CD4-positive, alpha-beta T cell treated with Interleukin-6 for 4 hours (primary cell): ENCODE results near the gene LSM14B.
"Not testable (repeated sequence)": the region's sequence is repeated elsewhere in the genome, so short reads cannot be mapped to it uniquely, and the experiment has no call there.

ENCODE experiments used
- DNase-seq: peaks from one replicate; pipeline ENCODE4 v3.0.0-alpha.2; 2020; ENCODE audit warnings: mixed read lengths

Gene LSM14B

DNA sequence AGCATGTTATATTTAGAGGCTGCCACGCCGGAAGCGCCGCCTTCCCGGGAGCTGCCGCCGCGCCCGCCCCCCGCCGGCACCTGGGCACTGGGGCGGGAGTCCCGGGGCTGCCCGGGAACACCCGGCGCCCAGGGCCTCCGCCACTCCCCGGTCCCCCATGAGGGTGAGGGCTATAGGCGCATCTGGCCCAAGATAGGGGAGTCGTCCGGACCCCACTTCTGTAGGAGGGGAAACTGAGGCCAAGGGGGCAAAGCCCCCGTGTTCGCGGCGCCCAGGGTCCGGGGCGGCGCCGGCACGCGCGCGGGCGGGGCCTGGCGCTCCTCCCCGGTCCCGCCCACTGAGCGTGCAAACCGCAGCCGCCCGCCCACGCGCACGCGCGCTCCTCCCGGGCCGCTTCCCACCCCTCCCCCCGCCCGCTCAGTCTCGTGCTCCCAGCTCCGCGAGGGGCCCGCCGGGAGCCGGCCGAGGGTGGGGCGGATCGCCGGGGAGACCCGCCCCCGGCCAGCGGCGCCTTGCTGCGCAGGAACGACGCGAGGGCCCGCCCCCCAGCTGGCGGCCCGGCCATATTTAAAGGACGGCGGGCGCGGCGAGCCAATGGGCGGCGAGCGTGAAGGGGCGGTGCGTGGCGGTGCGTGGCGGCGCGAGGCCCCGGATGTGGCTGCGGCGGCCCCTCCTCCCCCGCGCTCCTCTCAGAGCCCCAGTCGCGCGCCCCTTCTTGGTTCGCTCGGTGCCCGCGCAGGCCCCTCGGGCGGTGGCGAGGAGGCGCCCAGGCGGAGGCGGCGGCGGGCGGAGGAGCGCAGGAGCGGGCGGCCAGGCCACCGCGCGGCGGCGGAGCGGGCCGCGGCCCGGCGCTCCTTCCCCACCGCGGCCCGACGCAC lies at the start of gene LSM14B:
LSM14B (plus strand) TSS at position 700 of the 878 bp plus-strand sequence. CDS start 192 bp downstream, outside the sequence.
- DNase-seq = peak; percentile 97

- DNase-seq = no peak
Measured at GRCh38 chr20:62073323-62073722, 49.0 kb upstream of the LSM14B start.

GRCh38 chr20:62079166-62079565 lies 43.1 kb upstream of the LSM14B start:
- no peak for DNase-seq

GRCh38 chr20:62080249-62080990 lies 41.9 kb upstream of the LSM14B start:
- DNase-seq = no peak

DNA sequence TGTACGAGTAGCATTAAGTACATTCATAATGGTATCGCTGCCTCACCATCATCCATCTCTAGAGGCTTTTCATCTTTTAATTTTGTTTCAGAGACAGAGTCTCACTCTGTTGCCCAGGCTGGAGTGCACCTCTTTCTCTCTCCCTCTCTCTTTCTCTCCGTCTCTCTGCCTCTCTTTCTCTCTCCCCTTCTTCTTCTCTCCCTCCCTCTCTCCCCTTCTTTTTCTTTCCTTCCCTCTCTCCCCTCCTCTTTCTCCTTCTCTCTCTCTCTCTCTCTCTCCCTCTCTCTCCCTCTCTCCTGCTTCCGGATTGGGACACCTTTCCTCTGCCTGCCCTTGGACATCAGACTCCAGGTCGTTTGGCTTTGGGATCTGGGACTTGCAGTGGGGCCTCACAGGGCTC lies 39.0 kb upstream of the LSM14B start:
- no peak for DNase-seq

GRCh38 chr20:62084224-62084623 lies 38.1 kb upstream of the LSM14B start:
- not testable (repeated sequence) for DNase-seq

DNA sequence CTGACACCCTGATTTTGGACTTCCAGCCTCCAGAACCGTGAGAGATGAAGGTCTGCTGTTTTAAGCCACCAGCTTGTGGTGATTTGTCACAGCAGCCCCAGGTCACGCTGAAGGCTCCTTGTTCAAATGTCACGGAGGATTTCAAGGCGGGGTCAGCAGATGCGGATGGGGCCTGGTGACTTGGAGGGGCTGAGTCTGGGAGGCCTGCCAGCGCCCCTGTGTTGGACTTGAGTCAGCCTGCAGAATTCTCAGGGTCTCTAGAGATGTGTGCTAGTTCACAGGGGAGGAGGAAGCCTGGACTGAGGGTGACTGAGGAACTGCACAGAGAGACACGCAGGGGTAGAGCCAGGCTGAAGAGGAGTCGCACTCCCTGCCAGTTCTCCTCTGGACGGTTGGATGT lies 37.1 kb upstream of the LSM14B start:
- no peak for DNase-seq

- DNase-seq = no peak
Measured at GRCh38 chr20:62087227-62087626, 35.0 kb upstream of the LSM14B start.

GRCh38 chr20:62087632-62088031 lies 34.6 kb upstream of the LSM14B start:
- DNase-seq = no peak

DNA sequence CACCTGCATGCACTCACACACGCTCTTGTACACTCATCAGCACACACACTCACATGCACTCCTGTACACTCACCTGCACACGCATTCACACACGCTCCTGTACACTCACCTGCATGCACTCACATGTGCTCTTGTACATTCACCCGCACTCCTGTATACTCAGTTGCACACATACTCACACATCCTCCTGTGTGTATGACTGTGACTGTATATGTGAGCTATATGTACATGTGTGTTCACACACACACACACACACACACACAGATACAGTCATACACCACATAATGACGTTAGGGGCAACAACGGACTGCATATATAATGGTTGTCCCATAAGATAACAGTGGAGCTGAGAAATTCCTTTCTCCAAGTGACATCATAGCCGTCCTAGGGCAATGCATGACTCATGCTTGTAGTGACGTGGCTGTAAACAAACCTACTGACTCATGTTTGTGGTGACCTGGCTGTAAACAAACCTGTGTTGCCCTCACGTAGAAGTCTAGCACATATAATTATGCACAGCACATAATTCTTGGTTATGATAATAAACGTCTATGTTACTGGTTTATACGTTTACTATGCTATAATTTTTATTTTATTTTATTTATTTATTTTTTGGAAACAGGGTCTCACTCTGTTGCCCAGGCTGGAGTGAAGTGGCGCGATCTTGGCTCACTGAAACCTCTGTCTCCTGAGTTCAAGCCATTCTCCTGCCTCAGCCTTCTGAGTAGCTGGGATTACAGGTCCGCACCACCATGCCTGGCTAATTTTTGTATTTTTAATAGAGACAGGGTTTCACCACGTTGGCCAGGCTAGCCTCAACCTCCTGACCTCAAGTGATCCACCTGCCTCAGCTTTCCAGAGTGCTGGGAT lies 33.8 kb upstream of the LSM14B start:
- DNase-seq = peak; percentile 7

- DNase-seq = no peak
Measured at GRCh38 chr20:62089393-62089792, 32.9 kb upstream of the LSM14B start.

GRCh38 chr20:62096421-62097380 lies 25.6 kb upstream of the LSM14B start:
- DNase-seq = no peak

DNA sequence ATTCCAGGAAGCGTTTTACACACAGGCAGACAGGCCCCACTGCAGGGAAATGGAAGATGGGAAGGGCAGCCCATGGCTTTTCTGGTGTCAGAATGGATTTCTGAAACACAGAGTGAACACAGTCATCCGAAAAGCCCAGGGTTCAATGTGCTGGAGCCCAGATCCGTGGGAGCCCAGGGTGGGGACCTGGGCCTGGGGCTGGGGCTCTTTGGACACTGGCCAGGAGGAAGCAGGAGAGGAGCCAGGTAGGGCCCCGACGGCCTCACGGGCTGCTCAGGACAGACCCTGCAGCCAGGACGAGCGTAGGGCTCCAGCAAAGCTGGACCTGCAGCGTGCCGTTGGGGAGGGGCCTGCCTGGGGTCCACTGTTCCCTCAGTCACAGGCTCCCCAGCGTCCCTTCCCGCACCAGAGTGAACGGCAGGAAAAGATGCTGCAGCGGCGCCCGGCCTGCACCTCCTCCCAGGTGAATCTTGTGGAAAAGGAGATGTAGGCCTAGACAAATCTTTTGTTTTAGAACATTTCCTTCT lies 24.3 kb upstream of the LSM14B start:
- no peak for DNase-seq

DNA sequence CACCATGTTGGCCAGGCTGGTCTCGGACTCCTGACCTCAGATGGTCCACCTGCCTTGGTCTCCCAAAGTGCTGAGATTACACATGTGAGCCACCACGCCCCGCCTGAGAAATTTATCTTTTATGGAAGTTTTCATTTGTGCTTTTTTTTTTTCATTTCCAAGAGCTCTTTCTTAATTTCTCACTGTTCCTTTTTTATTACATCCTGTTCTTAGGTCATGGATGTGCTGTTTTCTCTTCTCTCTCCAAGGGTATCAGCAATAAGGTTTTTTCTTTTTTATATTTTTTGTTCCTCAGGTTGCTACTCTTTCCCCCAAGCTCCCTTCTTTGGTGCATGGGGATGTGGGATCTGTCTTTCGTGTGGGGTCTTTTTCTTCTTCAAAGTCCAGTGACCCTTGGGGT lies 21.2 kb upstream of the LSM14B start:
- no peak for DNase-seq

GRCh38 chr20:62103508-62104233 lies 18.6 kb upstream of the LSM14B start:
- no peak for DNase-seq

DNA sequence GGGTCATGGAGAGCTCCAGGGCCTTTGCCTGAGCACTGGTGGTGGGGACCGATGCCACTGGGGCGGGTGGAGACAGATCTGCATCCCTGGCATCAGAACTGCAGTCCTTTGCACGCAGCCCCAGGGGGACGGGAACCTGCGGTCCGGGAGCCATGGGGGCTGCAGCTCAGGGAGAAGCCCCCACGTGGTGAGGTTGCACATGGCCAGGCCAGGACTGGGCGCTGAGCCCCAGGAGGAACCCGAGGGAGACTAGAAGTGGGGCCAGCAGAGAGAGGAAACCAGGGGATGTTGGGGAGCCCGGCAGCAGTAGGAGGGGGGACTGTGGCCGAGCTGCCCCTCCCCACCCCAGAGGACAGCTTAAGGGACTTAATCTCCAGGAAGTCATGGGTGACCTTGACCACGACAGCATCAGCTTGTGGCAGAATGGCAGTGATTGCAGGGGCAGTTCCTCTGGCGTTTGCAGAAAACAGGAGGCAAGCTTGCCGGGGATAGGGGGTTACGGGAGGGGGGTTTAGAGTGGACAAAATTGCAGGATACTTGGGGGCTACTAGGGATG lies 18.0 kb upstream of the LSM14B start:
- no peak for DNase-seq

DNA sequence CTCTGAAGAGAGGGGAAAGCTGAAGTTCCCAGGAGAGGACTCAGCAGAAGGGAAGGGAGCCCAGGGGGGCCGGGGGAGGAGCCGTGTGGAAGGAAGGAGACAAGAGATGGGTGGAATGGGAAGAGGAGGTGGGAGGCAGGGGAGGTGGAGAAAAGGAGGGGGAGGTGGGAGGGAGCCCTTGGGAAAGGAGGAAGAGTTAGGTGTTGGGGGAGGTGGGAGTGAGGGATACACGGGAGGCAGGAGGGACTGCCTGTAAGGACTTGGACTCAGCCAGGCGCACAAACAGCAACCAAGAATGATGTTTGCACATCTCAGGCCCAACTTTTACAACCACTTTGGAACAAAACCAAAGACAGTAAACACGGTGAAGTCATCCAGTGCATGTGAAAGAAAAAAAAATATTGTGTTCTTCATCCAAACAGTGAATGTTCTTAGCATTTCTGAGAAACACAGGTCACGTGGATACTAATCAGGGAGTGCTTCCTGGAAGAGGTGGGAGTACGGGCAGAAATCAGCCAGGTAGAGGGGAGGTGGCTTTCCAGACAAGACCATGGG lies 17.4 kb upstream of the LSM14B start:
- DNase-seq = no peak

GRCh38 chr20:62105592-62105991 lies 16.7 kb upstream of the LSM14B start:
- no peak for DNase-seq

GRCh38 chr20:62111148-62111547 lies 11.1 kb upstream of the LSM14B start:
- no peak for DNase-seq

DNA sequence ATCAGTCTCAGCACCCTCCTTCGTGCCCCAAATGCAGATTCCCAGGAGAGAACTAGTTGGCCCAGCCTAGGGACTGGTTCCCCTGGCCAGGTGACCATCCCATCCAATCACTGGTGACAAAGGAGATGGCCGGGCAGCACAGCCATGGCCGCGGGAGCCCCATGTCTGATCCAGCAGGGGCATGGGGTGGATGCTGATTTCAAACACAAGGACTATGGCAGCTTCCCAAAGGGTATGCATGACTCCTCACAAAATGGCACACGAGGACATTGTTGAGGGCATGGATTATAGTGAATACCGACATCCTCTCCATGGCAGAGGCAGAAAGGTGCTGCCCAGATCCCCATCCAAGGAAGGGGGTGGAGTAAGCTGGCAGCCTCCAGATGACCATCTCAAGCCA lies 9.9 kb upstream of the LSM14B start:
- no peak for DNase-seq
